Measurements from ENCODE around the gene GPC6.

Gene GPC6

GRCh38 chr13:93789058-93789457, 562.5 kb downstream of the GPC6 start:
- no peak overlapping the region for H3K9ac ChIP-seq (ENCODE audit: low read depth, low read length, poor library complexity, severe bottlenecking)
- H3K4me3 ChIP-seq (ENCODE audit: low read length, poor library complexity, severe bottlenecking): no peak overlapping the region
- TF ChIP-seq, protein P1, sequence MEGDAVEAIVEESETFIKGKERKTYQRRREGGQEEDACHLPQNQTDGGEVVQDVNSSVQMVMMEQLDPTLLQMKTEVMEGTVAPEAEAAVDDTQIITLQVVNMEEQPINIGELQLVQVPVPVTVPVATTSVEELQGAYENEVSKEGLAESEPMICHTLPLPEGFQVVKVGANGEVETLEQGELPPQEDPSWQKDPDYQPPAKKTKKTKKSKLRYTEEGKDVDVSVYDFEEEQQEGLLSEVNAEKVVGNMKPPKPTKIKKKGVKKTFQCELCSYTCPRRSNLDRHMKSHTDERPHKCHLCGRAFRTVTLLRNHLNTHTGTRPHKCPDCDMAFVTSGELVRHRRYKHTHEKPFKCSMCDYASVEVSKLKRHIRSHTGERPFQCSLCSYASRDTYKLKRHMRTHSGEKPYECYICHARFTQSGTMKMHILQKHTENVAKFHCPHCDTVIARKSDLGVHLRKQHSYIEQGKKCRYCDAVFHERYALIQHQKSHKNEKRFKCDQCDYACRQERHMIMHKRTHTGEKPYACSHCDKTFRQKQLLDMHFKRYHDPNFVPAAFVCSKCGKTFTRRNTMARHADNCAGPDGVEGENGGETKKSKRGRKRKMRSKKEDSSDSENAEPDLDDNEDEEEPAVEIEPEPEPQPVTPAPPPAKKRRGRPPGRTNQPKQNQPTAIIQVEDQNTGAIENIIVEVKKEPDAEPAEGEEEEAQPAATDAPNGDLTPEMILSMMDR (conservative IDR thresholded peaks at IDR 0.05; ENCODE audit: low read length): no peak
- TF ChIP-seq EZH2phosphoT487 (IDR thresholded peaks at IDR 0.05; ENCODE audit: borderline replicate concordance): no peak
- no peaks in the 10 kb centered on the region for H4K20me1 ChIP-seq (ENCODE audit: insufficient read depth, low read length, poor library complexity, severe bottlenecking)
- no peaks in the 10 kb centered on the region for H3F3A ChIP-seq (ENCODE audit: low read depth)
- H3K36me3 ChIP-seq (ENCODE audit: insufficient read depth, low read length): no peaks in the 10 kb centered on the region
- no peak overlapping the region for H2AFZ ChIP-seq (ENCODE audit: low read length)
- H3K9me3 ChIP-seq (ENCODE audit: insufficient read depth, low read depth, low read length): no peaks in the 10 kb centered on the region
- H3K4me2 ChIP-seq (ENCODE audit: low read depth, low read length, poor library complexity, severe bottlenecking): no peak overlapping the region
- H3K27me3 ChIP-seq (ENCODE audit: insufficient read depth, low read length, poor library complexity, severe bottlenecking): no peaks in the 10 kb centered on the region
- H3K79me2 ChIP-seq (ENCODE audit: insufficient read depth, low read length): no peaks in the 10 kb centered on the region
- no peaks in the 10 kb centered on the region for H3K4me1 ChIP-seq (ENCODE audit: insufficient read depth, low read length, poor library complexity, severe bottlenecking)
- H3K9me2 ChIP-seq (replicated peaks; ENCODE audit: low read depth, low read length): no peaks in the 10 kb centered on the region

- Histone ChIP-seq H3K9me3 (ENCODE audit: insufficient read depth, low read depth, low read length) (no peaks in the 10 kb centered on the region), H3K27me3 (ENCODE audit: insufficient read depth, low read length, poor library complexity, severe bottlenecking) (no peaks in the 10 kb centered on the region), H3K4me2 (ENCODE audit: low read depth, low read length, poor library complexity, severe bottlenecking) (no peak overlapping the region), H2AFZ (ENCODE audit: low read length) (no peak overlapping the region), H3K4me1 (ENCODE audit: insufficient read depth, low read length, poor library complexity, severe bottlenecking) (no peaks in the 10 kb centered on the region), H3K79me2 (ENCODE audit: insufficient read depth, low read length) (no peaks in the 10 kb centered on the region), H3F3A (ENCODE audit: low read depth) (no peaks in the 10 kb centered on the region), H3K9ac (ENCODE audit: low read depth, low read length, poor library complexity, severe bottlenecking) (no peak overlapping the region), H4K20me1 (ENCODE audit: insufficient read depth, low read length, poor library complexity, severe bottlenecking) (no peaks in the 10 kb centered on the region), H3K9me2 (replicated peaks; ENCODE audit: low read depth, low read length) (no peaks in the 10 kb centered on the region), H3K4me3 (ENCODE audit: low read length, poor library complexity, severe bottlenecking) (no peak overlapping the region), H3K36me3 (ENCODE audit: insufficient read depth, low read length) (no peaks in the 10 kb centered on the region)
- TF ChIP-seq, protein P1 (conservative IDR thresholded peaks at IDR 0.05; ENCODE audit: low read length): no peak
- no peak for TF ChIP-seq EZH2phosphoT487 (IDR thresholded peaks at IDR 0.05; ENCODE audit: borderline replicate concordance)
Measured at GRCh38 chr13:93794197-93794885, 567.7 kb downstream of the GPC6 start.

- Histone ChIP-seq H2AFZ (ENCODE audit: low read length) (no peak overlapping the region), H3K4me3 (ENCODE audit: low read length, poor library complexity, severe bottlenecking) (no peak overlapping the region), H3K79me2 (ENCODE audit: insufficient read depth, low read length) (no peaks in the 10 kb centered on the region), H3K4me2 (ENCODE audit: low read depth, low read length, poor library complexity, severe bottlenecking) (no peak overlapping the region), H3F3A (ENCODE audit: low read depth) (no peaks in the 10 kb centered on the region), H3K27me3 (ENCODE audit: insufficient read depth, low read length, poor library complexity, severe bottlenecking) (no peaks in the 10 kb centered on the region), H4K20me1 (ENCODE audit: insufficient read depth, low read length, poor library complexity, severe bottlenecking) (no peaks in the 10 kb centered on the region), H3K9me2 (replicated peaks; ENCODE audit: low read depth, low read length) (no peaks in the 10 kb centered on the region), H3K36me3 (ENCODE audit: insufficient read depth, low read length) (no peaks in the 10 kb centered on the region), H3K9ac (ENCODE audit: low read depth, low read length, poor library complexity, severe bottlenecking) (no peak overlapping the region), H3K4me1 (ENCODE audit: insufficient read depth, low read length, poor library complexity, severe bottlenecking) (no peaks in the 10 kb centered on the region), H3K9me3 (ENCODE audit: insufficient read depth, low read depth, low read length) (no peaks in the 10 kb centered on the region)
- TF ChIP-seq EZH2phosphoT487 (IDR thresholded peaks at IDR 0.05; ENCODE audit: borderline replicate concordance): no peak
- TF ChIP-seq, protein P1 (conservative IDR thresholded peaks at IDR 0.05; ENCODE audit: low read length): no peak
Measured at GRCh38 chr13:93797463-93797862, 570.9 kb downstream of the GPC6 start.
